ENCODE measurements around the gene CYTH2.

DNA sequence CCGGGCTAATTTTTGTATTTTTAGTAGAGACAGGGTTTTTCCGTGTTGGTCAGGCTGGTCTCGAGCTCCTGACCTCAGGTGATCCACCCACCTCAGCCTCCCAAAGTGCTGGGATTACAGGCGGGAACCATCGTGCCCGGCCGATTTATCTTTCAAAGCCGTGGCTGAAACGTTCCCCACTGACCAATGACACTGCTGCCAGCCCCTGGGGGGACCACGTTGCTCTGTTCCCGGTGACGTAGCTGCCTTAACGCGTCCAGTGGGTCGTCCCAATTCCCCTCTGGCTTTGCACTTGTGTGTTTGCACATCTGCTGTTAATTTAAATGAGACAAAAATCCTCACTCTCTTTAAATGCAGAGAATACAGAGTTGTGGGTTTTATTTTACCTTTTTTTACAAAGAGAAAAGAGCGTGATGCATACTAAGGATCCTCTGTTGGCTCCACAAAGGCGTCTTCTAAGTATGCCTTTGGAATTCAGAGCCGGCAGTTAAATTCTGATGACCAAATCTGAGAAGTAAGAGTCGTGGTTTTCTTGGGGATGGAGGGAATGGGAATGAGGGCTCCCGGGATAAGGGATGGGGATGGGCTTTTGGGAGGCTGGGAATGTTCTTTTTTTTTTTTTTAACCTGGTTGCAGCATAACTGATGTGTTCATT lies 61.0 kb downstream of the CYTH2 start:
- no peak for TF ChIP-seq ZBTB17 (tag by site-specific recombination; IDR thresholded peaks at IDR 0.05)
- TF ChIP-seq, protein P1, sequence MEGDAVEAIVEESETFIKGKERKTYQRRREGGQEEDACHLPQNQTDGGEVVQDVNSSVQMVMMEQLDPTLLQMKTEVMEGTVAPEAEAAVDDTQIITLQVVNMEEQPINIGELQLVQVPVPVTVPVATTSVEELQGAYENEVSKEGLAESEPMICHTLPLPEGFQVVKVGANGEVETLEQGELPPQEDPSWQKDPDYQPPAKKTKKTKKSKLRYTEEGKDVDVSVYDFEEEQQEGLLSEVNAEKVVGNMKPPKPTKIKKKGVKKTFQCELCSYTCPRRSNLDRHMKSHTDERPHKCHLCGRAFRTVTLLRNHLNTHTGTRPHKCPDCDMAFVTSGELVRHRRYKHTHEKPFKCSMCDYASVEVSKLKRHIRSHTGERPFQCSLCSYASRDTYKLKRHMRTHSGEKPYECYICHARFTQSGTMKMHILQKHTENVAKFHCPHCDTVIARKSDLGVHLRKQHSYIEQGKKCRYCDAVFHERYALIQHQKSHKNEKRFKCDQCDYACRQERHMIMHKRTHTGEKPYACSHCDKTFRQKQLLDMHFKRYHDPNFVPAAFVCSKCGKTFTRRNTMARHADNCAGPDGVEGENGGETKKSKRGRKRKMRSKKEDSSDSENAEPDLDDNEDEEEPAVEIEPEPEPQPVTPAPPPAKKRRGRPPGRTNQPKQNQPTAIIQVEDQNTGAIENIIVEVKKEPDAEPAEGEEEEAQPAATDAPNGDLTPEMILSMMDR (tag by site-specific recombination; IDR thresholded peaks at IDR 0.05) = no peak
- no peak for TF ChIP-seq SP2 (tag by site-specific recombination; IDR thresholded peaks at IDR 0.05)
- TF ChIP-seq, protein P2, sequence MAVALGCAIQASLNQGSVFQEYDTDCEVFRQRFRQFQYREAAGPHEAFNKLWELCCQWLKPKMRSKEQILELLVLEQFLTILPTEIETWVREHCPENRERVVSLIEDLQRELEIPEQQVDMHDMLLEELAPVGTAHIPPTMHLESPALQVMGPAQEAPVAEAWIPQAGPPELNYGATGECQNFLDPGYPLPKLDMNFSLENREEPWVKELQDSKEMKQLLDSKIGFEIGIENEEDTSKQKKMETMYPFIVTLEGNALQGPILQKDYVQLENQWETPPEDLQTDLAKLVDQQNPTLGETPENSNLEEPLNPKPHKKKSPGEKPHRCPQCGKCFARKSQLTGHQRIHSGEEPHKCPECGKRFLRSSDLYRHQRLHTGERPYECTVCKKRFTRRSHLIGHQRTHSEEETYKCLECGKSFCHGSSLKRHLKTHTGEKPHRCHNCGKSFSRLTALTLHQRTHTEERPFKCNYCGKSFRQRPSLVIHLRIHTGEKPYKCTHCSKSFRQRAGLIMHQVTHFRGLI (tag by site-specific recombination; IDR thresholded peaks at IDR 0.05) = no peak
- TF ChIP-seq, protein P3, sequence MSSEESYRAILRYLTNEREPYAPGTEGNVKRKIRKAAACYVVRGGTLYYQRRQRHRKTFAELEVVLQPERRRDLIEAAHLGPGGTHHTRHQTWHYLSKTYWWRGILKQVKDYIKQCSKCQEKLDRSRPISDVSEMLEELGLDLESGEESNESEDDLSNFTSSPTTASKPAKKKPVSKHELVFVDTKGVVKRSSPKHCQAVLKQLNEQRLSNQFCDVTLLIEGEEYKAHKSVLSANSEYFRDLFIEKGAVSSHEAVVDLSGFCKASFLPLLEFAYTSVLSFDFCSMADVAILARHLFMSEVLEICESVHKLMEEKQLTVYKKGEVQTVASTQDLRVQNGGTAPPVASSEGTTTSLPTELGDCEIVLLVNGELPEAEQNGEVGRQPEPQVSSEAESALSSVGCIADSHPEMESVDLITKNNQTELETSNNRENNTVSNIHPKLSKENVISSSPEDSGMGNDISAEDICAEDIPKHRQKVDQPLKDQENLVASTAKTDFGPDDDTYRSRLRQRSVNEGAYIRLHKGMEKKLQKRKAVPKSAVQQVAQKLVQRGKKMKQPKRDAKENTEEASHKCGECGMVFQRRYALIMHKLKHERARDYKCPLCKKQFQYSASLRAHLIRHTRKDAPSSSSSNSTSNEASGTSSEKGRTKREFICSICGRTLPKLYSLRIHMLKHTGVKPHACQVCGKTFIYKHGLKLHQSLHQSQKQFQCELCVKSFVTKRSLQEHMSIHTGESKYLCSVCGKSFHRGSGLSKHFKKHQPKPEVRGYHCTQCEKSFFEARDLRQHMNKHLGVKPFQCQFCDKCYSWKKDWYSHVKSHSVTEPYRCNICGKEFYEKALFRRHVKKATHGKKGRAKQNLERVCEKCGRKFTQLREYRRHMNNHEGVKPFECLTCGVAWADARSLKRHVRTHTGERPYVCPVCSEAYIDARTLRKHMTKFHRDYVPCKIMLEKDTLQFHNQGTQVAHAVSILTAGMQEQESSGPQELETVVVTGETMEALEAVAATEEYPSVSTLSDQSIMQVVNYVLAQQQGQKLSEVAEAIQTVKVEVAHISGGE (tag by site-specific recombination; conservative IDR thresholded peaks at IDR 0.05; ENCODE audit: low read depth) = no peak
- TF ChIP-seq, protein P4, sequence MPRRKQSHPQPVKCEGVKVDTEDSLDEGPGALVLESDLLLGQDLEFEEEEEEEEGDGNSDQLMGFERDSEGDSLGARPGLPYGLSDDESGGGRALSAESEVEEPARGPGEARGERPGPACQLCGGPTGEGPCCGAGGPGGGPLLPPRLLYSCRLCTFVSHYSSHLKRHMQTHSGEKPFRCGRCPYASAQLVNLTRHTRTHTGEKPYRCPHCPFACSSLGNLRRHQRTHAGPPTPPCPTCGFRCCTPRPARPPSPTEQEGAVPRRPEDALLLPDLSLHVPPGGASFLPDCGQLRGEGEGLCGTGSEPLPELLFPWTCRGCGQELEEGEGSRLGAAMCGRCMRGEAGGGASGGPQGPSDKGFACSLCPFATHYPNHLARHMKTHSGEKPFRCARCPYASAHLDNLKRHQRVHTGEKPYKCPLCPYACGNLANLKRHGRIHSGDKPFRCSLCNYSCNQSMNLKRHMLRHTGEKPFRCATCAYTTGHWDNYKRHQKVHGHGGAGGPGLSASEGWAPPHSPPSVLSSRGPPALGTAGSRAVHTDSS (tag by site-specific recombination; IDR thresholded peaks at IDR 0.05) = no peak
- no peak for TF ChIP-seq GLI4 (tag by site-specific recombination; IDR thresholded peaks at IDR 0.05)
- TF ChIP-seq KLF1 (tag by site-specific recombination; IDR thresholded peaks at IDR 0.05) = no peak
- TF ChIP-seq ZBTB1 (tag by site-specific recombination; IDR thresholded peaks at IDR 0.05) = no peak
- TF ChIP-seq, protein P5, sequence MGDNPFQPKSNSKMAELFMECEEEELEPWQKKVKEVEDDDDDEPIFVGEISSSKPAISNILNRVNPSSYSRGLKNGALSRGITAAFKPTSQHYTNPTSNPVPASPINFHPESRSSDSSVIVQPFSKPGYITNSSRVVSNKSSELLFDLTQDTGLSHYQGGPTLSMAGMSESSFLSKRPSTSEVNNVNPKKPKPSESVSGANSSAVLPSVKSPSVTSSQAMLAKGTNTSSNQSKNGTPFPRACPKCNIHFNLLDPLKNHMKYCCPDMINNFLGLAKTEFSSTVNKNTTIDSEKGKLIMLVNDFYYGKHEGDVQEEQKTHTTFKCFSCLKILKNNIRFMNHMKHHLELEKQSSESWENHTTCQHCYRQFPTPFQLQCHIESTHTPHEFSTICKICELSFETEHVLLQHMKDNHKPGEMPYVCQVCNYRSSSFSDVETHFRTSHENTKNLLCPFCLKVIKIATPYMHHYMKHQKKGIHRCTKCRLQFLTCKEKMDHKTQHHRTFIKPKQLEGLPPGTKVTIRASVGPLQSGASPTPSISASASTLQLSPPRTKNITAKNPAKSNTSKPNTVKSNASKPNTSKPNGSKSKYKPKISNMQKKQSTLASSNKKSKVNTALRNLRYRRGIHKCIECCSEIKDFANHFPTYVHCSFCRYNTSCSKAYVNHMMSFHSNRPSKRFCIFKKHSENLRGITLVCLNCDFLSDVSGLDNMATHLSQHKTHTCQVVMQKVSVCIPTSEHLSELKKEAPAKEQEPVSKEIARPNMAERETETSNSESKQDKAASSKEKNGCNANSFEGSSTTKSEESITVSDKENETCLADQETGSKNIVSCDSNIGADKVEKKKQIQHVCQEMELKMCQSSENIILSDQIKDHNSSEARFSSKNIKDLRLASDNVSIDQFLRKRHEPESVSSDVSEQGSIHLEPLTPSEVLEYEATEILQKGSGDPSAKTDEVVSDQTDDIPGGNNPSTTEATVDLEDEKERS (tag by site-specific recombination; IDR thresholded peaks at IDR 0.05) = no peak

Data from HEK293 (cell line).